Skeletal muscle cell (primary cell): Measurements from ENCODE around the gene SAMD4A.
A peak's percentile ranks its signal among the peaks of the same experiment; 100 is the strongest.

Experiments
- DNase-seq: peaks from one replicate; pipeline ENCODE4 v3.0.0-alpha.2; 2010; ENCODE audit warnings: low read depth
- H3K4me3 ChIP-seq: 2 replicates; pipeline ENCODE4 v1.5.1; 2011; ENCODE audit warnings: low read depth, mild to moderate bottlenecking, control low read depth, low read length, moderate library complexity

The SAMD4A gene

GRCh38 chr14:54625112-54625511, 58.2 kb downstream of the SAMD4A start:
- DNase-seq = no peak
- no peak overlapping the region for H3K4me3 ChIP-seq

GRCh38 chr14:54627219-54627539, 60.3 kb downstream of the SAMD4A start:
- DNase-seq = no peak
- H3K4me3 ChIP-seq = peak overlapping the region; percentile 16

DNA sequence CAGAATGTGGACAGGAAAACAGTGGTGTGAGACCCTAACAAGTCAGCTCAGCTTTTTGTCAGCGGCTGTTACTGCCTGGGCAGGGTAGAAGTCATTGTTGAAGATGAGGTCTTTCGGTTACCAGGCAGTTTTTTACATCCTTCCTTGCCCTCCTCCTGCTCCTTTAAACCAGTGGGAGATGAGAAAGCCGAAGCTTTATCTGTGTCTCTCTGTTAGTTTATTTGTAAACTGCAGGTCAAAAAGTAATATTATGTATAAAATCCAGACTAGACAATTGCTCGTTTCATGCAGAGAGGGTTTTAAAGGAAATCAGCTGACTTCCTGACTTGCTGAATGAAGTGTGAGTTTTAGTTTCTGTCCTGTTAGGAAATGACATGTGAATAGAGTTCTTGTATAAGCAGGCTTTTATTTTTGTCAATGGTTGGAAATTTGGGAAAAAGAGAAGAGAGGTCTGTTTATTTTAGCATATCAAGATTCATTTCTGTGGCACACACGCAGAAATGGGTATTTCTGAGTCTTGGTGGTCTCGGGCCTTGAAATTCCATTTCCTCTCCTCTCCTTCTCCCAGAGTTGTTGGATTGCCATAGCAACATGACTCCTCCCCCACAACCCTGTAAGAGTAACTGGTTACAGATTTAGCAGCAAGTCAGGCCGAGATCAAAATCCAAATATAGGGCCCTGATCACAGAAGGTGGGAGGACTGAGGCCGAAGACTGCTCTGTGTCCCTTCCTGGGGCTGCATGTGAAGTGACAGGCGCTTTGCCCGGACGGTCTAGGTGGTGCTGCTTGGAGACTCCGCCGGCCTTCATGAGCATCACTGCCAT, 60.8 kb downstream of the SAMD4A start:
- H3K4me3 ChIP-seq = peak overlapping the region; percentile 16
- no peak for DNase-seq

DNA sequence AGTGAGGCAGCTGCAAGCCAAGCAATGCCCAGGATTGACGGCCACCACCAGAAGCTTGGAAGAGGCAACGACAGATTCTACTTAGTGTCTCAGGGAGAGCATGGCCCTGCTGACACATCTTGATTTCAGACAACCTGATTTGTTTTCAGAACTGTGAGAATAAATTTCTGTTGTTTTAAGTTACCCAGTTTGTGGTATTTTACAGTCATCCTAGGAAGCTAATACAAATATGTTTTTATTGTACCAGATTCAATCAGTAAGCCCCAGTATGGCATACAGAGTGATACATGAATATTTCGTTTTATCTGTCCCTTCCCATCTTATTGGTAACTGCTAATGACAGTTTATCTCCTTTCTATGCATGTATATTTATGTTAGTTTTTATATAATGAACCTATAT, 62.3 kb downstream of the SAMD4A start:
- no peak overlapping the region for H3K4me3 ChIP-seq
- no peak for DNase-seq

GRCh38 chr14:54629635-54630360, 62.9 kb downstream of the SAMD4A start:
- no peak overlapping the region for H3K4me3 ChIP-seq
- no peak for DNase-seq

DNA sequence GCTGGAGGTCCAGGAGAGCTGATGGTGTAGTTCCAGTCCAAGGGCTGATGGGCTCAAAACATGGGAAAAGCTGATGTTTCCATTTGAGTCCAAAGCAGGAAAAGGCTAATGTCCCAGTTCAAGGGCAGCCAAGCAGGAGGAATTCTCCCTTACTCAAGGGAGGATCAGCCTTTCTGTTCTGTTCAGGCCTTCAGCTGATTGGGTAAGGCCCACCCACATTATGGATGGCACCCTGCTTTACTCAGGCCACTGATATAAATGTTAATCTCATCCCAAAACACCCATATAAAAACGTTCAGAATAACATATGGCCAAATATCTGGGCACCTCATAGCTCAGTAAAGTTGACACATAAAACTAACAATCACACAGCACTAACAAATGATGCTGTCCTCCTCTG, 64.1 kb downstream of the SAMD4A start:
- no peak overlapping the region for H3K4me3 ChIP-seq
- no peak for DNase-seq

DNA sequence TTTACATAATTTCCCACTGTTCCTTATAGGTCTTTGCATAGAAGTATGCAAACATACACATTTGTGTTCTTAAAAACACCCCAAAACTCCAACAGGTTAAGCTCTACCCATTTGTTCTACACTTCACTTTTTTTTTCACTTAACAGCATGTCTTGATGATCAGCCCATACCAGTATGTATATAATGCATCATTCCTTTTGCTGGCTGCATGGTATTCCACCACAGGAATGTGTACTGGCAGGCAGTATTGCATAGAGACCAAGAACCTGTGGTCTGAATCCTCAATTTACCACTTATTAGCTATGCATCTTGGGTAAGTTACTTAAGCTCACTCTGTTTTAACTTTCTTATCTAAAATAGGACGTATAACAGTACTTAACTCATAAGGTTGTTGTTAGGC, 65.5 kb downstream of the SAMD4A start:
- H3K4me3 ChIP-seq = no peak overlapping the region
- no peak for DNase-seq

- no peak for DNase-seq
- no peak overlapping the region for H3K4me3 ChIP-seq
Observed at GRCh38 chr14:54633076-54633475, 66.1 kb downstream of the SAMD4A start.

DNA sequence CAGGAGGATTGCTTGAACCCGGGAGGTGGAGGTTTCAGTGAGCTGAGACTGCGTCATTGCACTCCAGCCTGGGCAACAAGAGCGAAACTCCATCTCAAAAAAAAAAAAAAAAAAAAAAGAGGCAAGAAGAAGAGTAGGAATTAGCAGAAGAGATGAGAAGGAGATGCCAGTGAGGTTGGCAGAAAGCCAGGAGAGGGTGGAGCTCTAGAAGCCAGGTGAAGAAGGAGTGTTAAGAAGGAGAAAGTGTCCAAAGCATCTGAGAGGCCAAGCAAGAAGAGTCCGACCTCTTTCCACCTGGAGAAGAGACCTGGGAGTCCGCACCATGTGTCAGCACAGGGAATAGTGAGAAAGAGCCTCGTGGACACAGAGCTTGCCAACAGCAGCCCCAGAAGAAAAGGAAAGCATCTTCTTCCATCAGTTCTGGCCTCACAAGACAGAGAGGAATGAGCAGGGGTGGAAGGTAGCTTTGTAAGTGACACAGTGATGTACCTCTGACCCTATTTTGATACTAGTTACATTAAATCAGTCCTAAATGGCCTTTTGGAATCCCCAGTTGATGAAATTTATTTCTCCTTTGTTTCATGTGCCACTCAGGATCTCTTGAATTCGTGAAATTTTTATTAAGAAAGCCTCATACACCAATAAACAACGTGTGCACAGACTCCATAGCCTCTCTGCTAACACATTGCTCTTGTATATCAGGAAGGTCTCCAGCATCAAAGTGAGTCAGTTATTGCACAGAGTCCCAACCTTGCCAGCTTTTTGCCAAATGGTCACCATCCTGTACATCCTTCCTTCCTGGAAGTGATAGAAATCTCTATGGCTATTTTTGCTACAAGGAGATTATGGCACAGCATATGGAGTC, 70.6 kb downstream of the SAMD4A start:
- DNase-seq = no peak
- H3K4me3 ChIP-seq = no peak overlapping the region

- DNase-seq = peak; percentile 82
- H3K4me3 ChIP-seq = no peak overlapping the region
Observed at GRCh38 chr14:54638135-54638446, 71.2 kb downstream of the SAMD4A start.

DNA sequence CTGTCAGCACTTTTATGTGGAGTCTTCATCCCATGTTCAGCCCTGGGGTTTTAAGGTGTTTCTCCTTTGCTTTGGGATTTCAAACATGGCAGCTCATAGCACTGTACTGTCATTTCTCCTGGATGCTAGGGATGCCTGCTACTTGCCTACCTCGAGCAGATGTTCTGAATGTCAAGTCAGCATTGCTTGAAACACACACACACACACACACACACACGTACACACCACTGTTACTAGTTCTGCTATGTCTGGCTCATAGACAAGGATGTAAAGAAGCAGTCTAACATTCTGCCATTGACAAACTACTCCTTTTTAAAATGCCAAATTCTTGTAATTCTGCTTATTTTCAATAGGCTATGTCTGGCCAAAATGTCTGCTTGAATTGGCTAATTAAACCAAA, 72.7 kb downstream of the SAMD4A start:
- no peak overlapping the region for H3K4me3 ChIP-seq
- DNase-seq = no peak

DNA sequence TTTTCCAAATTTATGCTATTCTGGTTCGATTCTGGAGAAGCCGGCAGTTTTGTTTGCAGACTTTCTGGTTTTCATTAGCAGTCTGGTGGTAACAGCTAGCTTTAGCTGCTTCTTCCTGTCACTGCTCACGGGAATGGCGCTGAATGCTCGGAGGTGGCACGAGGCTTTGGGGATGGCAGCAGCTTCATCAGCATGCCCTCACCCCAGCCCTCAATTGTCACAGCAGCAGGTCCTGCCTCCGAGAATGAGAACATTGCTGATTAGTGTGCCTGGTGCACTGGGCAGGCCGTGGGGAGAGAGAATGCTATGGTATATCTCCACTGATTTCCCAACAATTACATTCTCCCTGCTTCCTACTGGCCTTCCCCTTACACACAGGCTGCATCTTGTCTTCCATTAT, 73.6 kb downstream of the SAMD4A start:
- no peak overlapping the region for H3K4me3 ChIP-seq
- DNase-seq = no peak

DNA sequence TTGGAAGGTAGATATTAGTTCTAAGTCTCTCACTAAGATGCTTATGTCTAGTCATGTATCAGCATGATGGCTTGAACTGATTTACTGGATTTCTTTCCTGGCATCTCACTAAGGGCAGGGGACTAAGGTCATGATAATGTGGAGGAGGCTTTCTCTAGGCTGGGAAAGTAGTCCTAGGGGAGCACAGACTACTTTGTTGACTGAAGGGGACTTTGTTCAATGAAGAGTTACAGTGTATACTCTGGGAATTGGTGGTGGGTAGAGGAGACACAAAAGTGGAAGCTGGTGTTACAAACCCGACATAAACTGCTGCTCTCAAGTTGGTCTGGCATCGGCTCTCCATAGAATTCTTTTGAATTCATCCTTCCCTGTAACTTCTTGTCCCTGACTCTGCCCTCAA, 75.2 kb downstream of the SAMD4A start:
- H3K4me3 ChIP-seq = no peak overlapping the region
- DNase-seq = no peak

DNA sequence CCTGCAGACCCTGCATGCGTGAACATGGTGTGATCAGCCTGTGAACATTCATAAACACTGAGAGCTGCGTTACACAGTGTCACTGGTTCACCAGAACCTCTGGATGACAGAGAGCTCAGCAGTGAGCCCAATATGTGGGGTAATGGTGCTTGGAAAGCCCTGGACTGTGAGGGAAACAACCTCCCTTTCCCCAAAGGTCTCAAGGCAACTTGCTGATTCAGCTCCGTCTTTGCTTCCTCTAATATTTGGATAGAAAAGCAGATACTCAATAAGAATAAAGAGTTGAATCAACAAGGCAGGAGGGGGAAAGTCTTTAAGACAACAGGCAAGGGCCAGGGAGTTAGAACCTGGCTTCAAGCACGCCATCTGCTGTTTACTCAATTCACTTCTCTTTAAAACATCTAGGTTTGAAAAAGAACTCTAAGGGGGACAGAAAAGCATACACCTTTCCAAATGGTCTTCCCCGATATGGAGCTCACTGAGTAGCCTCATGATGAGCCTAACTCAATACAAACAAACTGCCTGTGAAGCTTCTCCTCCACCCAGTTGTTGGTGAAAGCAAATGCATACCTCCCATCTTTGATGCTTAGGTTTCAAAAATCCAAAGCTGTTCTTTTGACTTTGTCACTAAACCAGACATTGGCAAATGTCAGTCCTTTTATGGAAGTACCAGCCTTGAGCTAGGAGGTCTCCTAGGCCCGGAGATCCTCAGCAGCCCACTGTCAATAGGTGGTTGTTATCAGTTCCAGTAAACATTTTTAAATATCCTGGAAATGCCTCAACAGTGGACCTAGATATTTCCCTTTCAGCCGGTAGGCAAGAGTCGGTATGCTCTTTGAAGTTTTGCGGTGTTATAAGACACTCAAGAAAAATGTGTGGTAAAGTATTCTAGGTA, 76.1 kb downstream of the SAMD4A start:
- no peak overlapping the region for H3K4me3 ChIP-seq
- DNase-seq = no peak

- no peak for DNase-seq
- H3K4me3 ChIP-seq = no peak overlapping the region
Observed at GRCh38 chr14:54643696-54644176, 76.8 kb downstream of the SAMD4A start.

DNA sequence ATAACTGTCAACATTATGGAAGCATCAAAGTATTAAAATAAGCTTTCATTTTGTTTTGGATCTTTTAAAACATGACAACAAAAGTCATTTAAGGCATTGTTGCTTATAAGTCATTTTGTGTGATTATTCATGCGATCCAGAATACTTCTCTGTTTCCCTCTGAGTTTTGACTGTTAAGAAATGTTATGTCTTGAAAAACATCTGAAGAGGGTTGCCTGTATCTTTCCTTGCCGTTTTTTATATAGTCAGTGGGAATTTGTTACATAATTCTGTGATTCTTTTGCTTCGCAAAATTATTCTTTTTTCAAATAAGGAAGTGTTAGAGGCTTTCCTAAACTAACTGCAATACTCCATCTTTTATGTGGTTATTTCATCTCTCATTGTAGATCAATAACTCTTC, 78.7 kb downstream of the SAMD4A start:
- H3K4me3 ChIP-seq = no peak overlapping the region
- DNase-seq = no peak

DNA sequence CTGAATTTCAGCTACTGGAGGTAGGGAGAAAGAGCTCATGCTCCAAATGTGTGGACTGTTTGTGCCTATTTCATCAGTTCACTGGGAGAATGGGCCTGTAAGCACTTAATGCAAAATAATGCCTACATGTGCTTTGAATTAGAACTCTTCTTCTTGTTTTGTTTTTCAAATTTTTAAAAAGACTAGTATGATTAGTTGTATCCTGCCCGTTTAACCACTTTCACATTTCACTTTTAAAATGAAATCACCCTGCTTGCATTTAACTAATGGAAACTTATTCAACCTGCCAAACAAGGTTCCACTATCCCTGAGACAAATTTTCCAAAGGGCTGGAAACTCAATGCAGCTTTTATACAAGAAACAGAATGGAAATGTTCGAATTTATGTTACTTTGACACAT, 79.7 kb downstream of the SAMD4A start:
- no peak for DNase-seq
- H3K4me3 ChIP-seq = no peak overlapping the region

DNA sequence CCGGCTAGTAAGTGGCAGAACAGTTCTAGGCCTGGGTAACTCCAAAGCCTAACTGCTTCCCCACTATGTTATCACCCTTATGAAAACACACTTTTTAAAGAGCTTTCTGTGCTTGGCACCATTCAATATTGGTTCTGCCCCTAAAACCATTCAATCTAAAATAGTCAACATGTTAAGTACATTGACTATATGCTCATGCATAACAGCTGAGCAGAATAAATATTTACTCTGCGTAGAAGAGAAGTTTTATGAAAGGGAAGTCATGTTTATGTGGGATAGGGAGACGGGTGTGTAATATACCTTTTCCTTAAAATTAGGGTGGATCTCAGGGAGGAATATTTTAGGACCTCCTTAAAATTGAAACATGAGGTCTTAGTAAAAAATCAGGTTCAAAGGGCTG, 80.5 kb downstream of the SAMD4A start:
- DNase-seq = no peak
- H3K4me3 ChIP-seq = no peak overlapping the region

DNA sequence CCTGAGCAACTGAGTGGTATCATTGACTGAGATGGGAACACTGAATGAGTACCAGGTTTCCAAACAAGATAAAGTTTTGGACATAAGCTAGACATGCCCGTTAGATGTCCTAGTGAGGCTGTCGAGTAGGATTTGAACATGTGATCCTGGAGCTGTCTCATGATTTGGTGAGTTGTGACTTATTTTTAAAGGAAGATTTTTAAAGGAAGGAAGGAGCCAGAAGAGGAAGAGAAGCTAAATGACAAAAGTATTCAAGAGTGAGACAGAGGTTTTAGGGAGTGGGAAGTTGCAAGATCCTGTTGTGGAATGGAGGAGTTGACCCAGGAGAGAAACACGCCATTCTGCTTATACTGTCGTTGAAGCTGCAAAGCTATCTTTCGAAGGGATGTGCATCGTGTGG, 82.1 kb downstream of the SAMD4A start:
- no peak overlapping the region for H3K4me3 ChIP-seq
- no peak for DNase-seq
